Measurements from ENCODE around the gene AAR2.

AAR2 gene

GRCh38 chr20:36273414-36274180 is 37.3 kb downstream of the AAR2 start:
- H3K4me1 ChIP-seq (ENCODE audit: insufficient read depth, insufficient read length), result peaks cover 15% of the 10 kb centered on the region
- no peaks in the 10 kb centered on the region for H3K27me3 ChIP-seq (ENCODE audit: insufficient read depth, insufficient read length)
- H3K9ac ChIP-seq (ENCODE audit: insufficient read length, low read depth), result no peak overlapping the region
- no peaks in the 10 kb centered on the region for H3K36me3 ChIP-seq (ENCODE audit: insufficient read depth, insufficient read length, low read length)
- TF ChIP-seq YY1 (IDR thresholded peaks at IDR 0.05; ENCODE audit: insufficient read depth, insufficient read length) (no peak), SUZ12 (IDR thresholded peaks at IDR 0.05; ENCODE audit: extremely low read depth, insufficient read depth, insufficient read length) (no peak), ZNF274 (IDR thresholded peaks at IDR 0.05; ENCODE audit: low read depth, low read length) (no peak)
- no peak for DNase-seq (ENCODE audit: low read depth, low spot score)
- H3K4me3 ChIP-seq (ENCODE audit: insufficient read length, low read depth), result no peak overlapping the region
- no peaks in the 10 kb centered on the region for H3K9me3 ChIP-seq (ENCODE audit: insufficient read depth, low read length)

- Histone ChIP-seq H3K4me3 (ENCODE audit: insufficient read length, low read depth) (no peak overlapping the region), H3K27me3 (ENCODE audit: insufficient read depth, insufficient read length) (no peaks in the 10 kb centered on the region), H3K9ac (ENCODE audit: insufficient read length, low read depth) (no peak overlapping the region), H3K9me3 (ENCODE audit: insufficient read depth, low read length) (no peaks in the 10 kb centered on the region), H3K4me1 (ENCODE audit: insufficient read depth, insufficient read length) (peaks cover 15% of the 10 kb centered on the region), H3K36me3 (ENCODE audit: insufficient read depth, insufficient read length, low read length) (no peaks in the 10 kb centered on the region)
- no peak for DNase-seq (ENCODE audit: low read depth, low spot score)
- no peak for TF ChIP-seq SUZ12 (IDR thresholded peaks at IDR 0.05; ENCODE audit: extremely low read depth, insufficient read depth, insufficient read length)
- TF ChIP-seq ZNF274 (IDR thresholded peaks at IDR 0.05; ENCODE audit: low read depth, low read length), result no peak
- TF ChIP-seq YY1 (IDR thresholded peaks at IDR 0.05; ENCODE audit: insufficient read depth, insufficient read length), result no peak
Observed at GRCh38 chr20:36274181-36274841, 38.0 kb downstream of the AAR2 start.

- no peak for DNase-seq (ENCODE audit: low read depth, low spot score)
- peaks cover 15% of the 10 kb centered on the region for H3K4me1 ChIP-seq (ENCODE audit: insufficient read depth, insufficient read length)
- no peaks in the 10 kb centered on the region for H3K27me3 ChIP-seq (ENCODE audit: insufficient read depth, insufficient read length)
- H3K9me3 ChIP-seq (ENCODE audit: insufficient read depth, low read length), result no peaks in the 10 kb centered on the region
- no peaks in the 10 kb centered on the region for H3K36me3 ChIP-seq (ENCODE audit: insufficient read depth, insufficient read length, low read length)
- no peak overlapping the region for H3K4me3 ChIP-seq (ENCODE audit: insufficient read length, low read depth)
- TF ChIP-seq YY1 (IDR thresholded peaks at IDR 0.05; ENCODE audit: insufficient read depth, insufficient read length), result no peak
- TF ChIP-seq SUZ12 (IDR thresholded peaks at IDR 0.05; ENCODE audit: extremely low read depth, insufficient read depth, insufficient read length), result no peak
- no peak for TF ChIP-seq ZNF274 (IDR thresholded peaks at IDR 0.05; ENCODE audit: low read depth, low read length)
- H3K9ac ChIP-seq (ENCODE audit: insufficient read length, low read depth), result no peak overlapping the region
Observed at GRCh38 chr20:36275011-36275410, 38.7 kb downstream of the AAR2 start.

- H3K27me3 ChIP-seq (ENCODE audit: insufficient read depth, insufficient read length), result no peaks in the 10 kb centered on the region
- H3K9ac ChIP-seq (ENCODE audit: insufficient read length, low read depth), result no peak overlapping the region
- H3K4me3 ChIP-seq (ENCODE audit: insufficient read length, low read depth), result no peak overlapping the region
- no peaks in the 10 kb centered on the region for H3K36me3 ChIP-seq (ENCODE audit: insufficient read depth, insufficient read length, low read length)
- H3K4me1 ChIP-seq (ENCODE audit: insufficient read depth, insufficient read length), result peaks cover 15% of the 10 kb centered on the region
- DNase-seq (ENCODE audit: low read depth, low spot score), result no peak
- no peaks in the 10 kb centered on the region for H3K9me3 ChIP-seq (ENCODE audit: insufficient read depth, low read length)
- TF ChIP-seq YY1 (IDR thresholded peaks at IDR 0.05; ENCODE audit: insufficient read depth, insufficient read length) (no peak), ZNF274 (IDR thresholded peaks at IDR 0.05; ENCODE audit: low read depth, low read length) (no peak), SUZ12 (IDR thresholded peaks at IDR 0.05; ENCODE audit: extremely low read depth, insufficient read depth, insufficient read length) (no peak)
Observed at GRCh38 chr20:36275441-36276189, 39.3 kb downstream of the AAR2 start.

- Histone ChIP-seq H3K27me3 (ENCODE audit: insufficient read depth, insufficient read length) (no peaks in the 10 kb centered on the region), H3K9ac (ENCODE audit: insufficient read length, low read depth) (no peak overlapping the region), H3K4me3 (ENCODE audit: insufficient read length, low read depth) (no peak overlapping the region), H3K9me3 (ENCODE audit: insufficient read depth, low read length) (no peaks in the 10 kb centered on the region), H3K36me3 (ENCODE audit: insufficient read depth, insufficient read length, low read length) (no peaks in the 10 kb centered on the region), H3K4me1 (ENCODE audit: insufficient read depth, insufficient read length) (peaks cover 6% of the 10 kb centered on the region)
- TF ChIP-seq YY1 (IDR thresholded peaks at IDR 0.05; ENCODE audit: insufficient read depth, insufficient read length) (no peak), ZNF274 (IDR thresholded peaks at IDR 0.05; ENCODE audit: low read depth, low read length) (no peak), SUZ12 (IDR thresholded peaks at IDR 0.05; ENCODE audit: extremely low read depth, insufficient read depth, insufficient read length) (no peak)
- no peak for DNase-seq (ENCODE audit: low read depth, low spot score)
Observed at GRCh38 chr20:36277546-36277945, 41.3 kb downstream of the AAR2 start.

GRCh38 chr20:36279362-36279761 is 43.1 kb downstream of the AAR2 start:
- H3K4me3 ChIP-seq (ENCODE audit: insufficient read length, low read depth), result no peak overlapping the region
- no peaks in the 10 kb centered on the region for H3K27me3 ChIP-seq (ENCODE audit: insufficient read depth, insufficient read length)
- H3K9me3 ChIP-seq (ENCODE audit: insufficient read depth, low read length), result no peaks in the 10 kb centered on the region
- H3K9ac ChIP-seq (ENCODE audit: insufficient read length, low read depth), result no peak overlapping the region
- no peaks in the 10 kb centered on the region for H3K4me1 ChIP-seq (ENCODE audit: insufficient read depth, insufficient read length)
- TF ChIP-seq YY1 (IDR thresholded peaks at IDR 0.05; ENCODE audit: insufficient read depth, insufficient read length) (no peak), SUZ12 (IDR thresholded peaks at IDR 0.05; ENCODE audit: extremely low read depth, insufficient read depth, insufficient read length) (no peak), ZNF274 (IDR thresholded peaks at IDR 0.05; ENCODE audit: low read depth, low read length) (no peak)
- DNase-seq (ENCODE audit: low read depth, low spot score), result no peak
- no peaks in the 10 kb centered on the region for H3K36me3 ChIP-seq (ENCODE audit: insufficient read depth, insufficient read length, low read length)

- no peaks in the 10 kb centered on the region for H3K36me3 ChIP-seq (ENCODE audit: insufficient read depth, insufficient read length, low read length)
- TF ChIP-seq SUZ12 (IDR thresholded peaks at IDR 0.05; ENCODE audit: extremely low read depth, insufficient read depth, insufficient read length), result no peak
- TF ChIP-seq ZNF274 (IDR thresholded peaks at IDR 0.05; ENCODE audit: low read depth, low read length), result no peak
- TF ChIP-seq YY1 (IDR thresholded peaks at IDR 0.05; ENCODE audit: insufficient read depth, insufficient read length), result no peak
- H3K4me1 ChIP-seq (ENCODE audit: insufficient read depth, insufficient read length), result no peaks in the 10 kb centered on the region
- no peak overlapping the region for H3K9ac ChIP-seq (ENCODE audit: insufficient read length, low read depth)
- DNase-seq (ENCODE audit: low read depth, low spot score), result no peak
- no peak overlapping the region for H3K4me3 ChIP-seq (ENCODE audit: insufficient read length, low read depth)
- H3K9me3 ChIP-seq (ENCODE audit: insufficient read depth, low read length), result no peaks in the 10 kb centered on the region
- no peaks in the 10 kb centered on the region for H3K27me3 ChIP-seq (ENCODE audit: insufficient read depth, insufficient read length)
Observed at GRCh38 chr20:36279776-36280175, 43.5 kb downstream of the AAR2 start.

Measured in NT2/D1 (cell line).